ENCODE data around the gene API5.

API5 gene

DNA sequence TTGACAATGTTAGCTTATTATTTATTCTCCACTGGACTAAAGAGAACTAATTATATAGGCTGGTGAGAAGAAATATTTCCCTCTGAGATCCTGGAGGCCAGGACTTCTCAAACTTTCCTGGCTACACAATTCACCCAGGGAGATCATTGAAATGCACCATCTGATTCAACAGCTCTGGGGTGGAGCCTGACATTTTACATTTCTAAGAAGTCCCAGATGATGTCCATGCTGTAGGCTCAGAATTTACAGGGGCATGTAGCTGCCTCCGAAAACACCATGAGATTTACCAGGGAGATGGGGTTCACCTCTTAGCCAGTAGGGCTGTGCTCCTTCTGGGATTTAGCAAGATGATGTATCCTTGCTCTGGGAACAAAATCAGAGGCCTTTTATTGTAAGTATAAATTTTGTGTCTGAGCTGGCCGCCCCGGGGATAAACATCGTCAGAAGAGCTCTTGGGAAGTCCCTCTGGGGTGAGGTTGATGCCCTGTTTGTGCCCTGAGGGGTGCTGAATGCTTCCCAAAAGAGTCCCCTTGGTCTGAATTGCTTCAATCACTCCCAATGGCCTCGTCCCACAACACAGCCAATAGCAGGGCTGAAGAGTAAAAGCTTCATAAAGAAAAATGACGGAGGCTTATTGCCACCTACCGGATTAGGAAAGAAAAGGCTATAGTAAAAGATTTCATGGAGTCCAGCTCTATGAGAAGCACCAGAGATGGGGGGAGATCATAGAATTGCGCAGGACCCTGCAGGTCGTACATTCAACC lies 33.4 kb upstream of the API5 start:
- CTCF ChIA-PET: interaction anchor here (0.6 to 1.1 kb wide), 2 partner anchors 12 to 17 kb away, joined by 3 to 5 read pairs; no protein-coding TSS in a partner anchor
- POLR2A ChIA-PET (ENCODE audit: low non-redundant PET): no interaction called here
- TF ChIP-seq, protein P1, sequence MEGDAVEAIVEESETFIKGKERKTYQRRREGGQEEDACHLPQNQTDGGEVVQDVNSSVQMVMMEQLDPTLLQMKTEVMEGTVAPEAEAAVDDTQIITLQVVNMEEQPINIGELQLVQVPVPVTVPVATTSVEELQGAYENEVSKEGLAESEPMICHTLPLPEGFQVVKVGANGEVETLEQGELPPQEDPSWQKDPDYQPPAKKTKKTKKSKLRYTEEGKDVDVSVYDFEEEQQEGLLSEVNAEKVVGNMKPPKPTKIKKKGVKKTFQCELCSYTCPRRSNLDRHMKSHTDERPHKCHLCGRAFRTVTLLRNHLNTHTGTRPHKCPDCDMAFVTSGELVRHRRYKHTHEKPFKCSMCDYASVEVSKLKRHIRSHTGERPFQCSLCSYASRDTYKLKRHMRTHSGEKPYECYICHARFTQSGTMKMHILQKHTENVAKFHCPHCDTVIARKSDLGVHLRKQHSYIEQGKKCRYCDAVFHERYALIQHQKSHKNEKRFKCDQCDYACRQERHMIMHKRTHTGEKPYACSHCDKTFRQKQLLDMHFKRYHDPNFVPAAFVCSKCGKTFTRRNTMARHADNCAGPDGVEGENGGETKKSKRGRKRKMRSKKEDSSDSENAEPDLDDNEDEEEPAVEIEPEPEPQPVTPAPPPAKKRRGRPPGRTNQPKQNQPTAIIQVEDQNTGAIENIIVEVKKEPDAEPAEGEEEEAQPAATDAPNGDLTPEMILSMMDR (conservative IDR thresholded peaks at IDR 0.05; ENCODE audit: low read depth): peak; percentile 44; the same call in 1 of the 2 replicates
- peak; percentile 50 for DNase-seq (ENCODE audit: low spot score)
- H3K27ac ChIP-seq: no peak overlapping the region

DNA sequence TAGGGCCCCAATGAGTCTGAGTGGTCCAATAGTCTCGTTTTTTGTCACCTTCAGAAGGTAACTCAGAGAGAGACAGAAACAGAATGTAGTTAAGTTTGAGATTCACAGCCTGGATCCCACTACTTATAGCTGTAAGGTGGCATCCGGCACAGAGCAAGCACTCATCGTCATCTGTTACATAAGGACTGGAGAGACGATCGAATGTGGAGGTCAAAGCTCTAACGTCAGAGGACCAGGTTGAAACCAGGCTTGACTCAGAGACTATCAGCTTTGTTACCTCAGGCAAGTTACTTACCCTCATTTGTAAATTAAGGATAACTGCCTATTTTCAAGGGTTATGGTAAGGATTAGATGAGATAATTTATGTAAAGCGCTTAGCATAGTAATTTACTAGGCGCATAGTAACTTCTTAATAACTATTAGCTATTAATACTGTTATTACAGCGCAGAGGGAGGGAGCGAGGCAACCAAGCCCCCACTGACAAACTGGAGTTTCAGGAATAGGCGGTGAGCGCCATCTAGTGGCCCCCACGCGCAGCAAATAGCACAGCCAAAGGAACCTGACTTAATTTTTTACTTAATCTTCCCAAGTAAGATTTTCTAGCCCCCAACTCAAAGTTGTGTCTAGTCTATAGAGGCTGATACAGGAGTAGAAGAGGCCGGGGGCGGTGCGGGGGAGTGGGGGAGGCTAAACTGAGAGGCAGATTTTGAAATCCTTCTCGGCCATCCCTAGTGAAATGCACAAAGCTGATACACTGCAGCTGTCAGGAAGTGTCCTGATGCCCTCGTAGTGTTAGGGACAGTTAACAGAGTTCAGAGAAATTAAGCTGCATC lies 29.0 kb upstream of the API5 start:
- H3K27ac ChIP-seq: no peak overlapping the region
- ChIA-PET POLR2A (ENCODE audit: low non-redundant PET) (no interaction called here), CTCF (interaction anchor here (0.6 to 1.6 kb wide), 8 partner anchors 16 to 1833 kb away, joined by 3 to 6 read pairs (median 4); partner anchors contain the start of gene API5)
- TF ChIP-seq, protein P1 (conservative IDR thresholded peaks at IDR 0.05; ENCODE audit: low read depth): peak; percentile 93
- DNase-seq (ENCODE audit: low spot score): peak; percentile 23

DNA sequence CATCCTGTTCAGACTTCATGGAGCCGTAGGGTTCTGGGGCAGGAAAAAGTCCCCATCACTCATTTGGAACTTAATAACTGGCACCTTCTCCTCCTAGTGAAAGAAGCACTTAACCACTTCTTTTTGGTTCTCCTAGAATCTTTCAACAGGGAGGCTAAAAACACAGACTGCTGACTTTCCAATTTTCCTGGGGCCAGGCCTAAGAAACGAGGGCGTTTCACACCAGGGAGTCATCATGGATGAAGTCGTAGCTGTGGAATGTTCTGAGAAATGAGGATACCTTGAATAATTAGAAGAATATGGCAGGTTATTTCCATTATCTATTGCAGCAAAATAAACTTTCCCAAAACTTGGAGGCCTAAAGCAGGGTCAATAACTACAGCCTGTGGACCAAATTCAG lies 26.0 kb upstream of the API5 start:
- H3K27ac ChIP-seq: no peak overlapping the region
- ChIA-PET POLR2A (ENCODE audit: low non-redundant PET) (no interaction called here), CTCF (no interaction called here)
- DNase-seq (ENCODE audit: low spot score): no peak
- TF ChIP-seq, protein P1 (conservative IDR thresholded peaks at IDR 0.05; ENCODE audit: low read depth): no peak

DNA sequence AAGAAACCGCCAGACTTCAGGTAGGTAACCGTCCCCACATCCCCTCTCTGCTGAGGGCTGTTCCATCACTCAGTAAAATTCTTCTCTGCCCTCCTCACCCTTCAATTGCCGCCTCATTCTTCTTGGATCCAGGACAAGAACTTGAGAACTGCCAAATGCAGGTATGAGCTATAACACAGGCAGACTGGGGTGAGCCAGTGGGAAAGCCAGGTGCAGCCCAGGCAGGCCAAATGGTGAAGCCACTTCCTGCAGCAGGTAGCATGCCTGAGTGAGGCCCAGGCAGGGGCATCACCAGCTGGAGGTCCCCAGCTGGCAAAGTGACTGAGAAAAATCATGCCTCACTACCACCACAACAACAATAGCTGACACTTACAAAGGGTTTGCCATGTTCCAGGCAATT lies 22.4 kb upstream of the API5 start:
- no peak for DNase-seq (ENCODE audit: low spot score)
- TF ChIP-seq, protein P1 (conservative IDR thresholded peaks at IDR 0.05; ENCODE audit: low read depth): no peak
- H3K27ac ChIP-seq: no peak overlapping the region
- CTCF ChIA-PET: interaction anchor here (0.9 kb wide), 1 partner anchor 1829 kb away, joined by 4 read pairs; no protein-coding TSS in a partner anchor
- POLR2A ChIA-PET (ENCODE audit: low non-redundant PET): no interaction called here

DNA sequence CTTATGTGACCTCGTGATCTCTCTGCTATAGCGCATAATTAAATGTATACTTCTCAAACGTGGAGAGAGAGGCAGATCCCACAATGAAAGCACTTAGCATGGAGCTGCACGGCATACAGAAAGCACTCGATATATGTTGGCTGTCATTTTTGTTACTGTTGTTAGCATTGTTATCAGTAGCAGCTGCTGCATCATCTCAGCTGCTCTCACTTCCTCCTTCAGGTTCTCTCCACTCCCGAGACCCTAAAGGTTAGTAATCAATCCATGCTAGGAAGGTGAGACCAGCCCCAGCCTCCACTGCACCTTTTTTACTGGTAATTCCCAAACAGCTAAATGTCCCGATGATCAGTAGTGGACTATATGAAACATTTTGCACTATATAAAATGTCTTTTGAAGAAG lies 13.4 kb upstream of the API5 start:
- no peak overlapping the region for H3K27ac ChIP-seq
- POLR2A ChIA-PET (ENCODE audit: low non-redundant PET): no interaction called here
- CTCF ChIA-PET: no interaction called here
- TF ChIP-seq, protein P1 (conservative IDR thresholded peaks at IDR 0.05; ENCODE audit: low read depth): no peak
- DNase-seq (ENCODE audit: low spot score): no peak

GRCh38 chr11:43315966-43316365 lies 4.2 kb downstream of the API5 start:
- TF ChIP-seq, protein P1 (conservative IDR thresholded peaks at IDR 0.05; ENCODE audit: low read depth): no peak
- ChIA-PET CTCF (no interaction called here), POLR2A (ENCODE audit: low non-redundant PET) (no interaction called here)
- DNase-seq (ENCODE audit: low spot score): no peak
- H3K27ac ChIP-seq: no peak overlapping the region

Measured in RWPE1 (cell line).